Left hindlimb (tissue), 1 donor: ENCODE measurements around the gene SPON1.

Source experiments
- DNase-seq: peaks from one replicate; pipeline ENCODE4 v3.0.0-alpha.2; 2018

The SPON1 gene

DNA sequence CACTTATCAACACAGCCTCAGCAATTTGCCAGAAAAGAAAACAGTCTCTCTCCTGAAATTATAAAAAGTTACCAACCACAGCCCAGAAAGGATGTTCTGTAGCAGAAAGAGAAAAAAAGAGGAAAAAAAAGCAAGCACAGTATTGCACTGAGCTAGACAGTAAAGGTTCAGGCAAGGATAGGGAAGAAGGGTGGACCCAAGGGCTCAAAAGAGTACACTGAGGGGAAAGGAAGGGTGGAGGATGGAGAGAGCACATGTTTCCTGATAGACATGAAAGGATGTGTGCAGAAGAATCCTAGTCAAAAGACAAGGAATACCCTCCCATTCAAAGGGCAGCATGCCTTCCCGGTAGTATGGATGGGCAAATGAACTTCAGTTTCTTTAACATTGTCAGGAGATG is 337.4 kb downstream of the SPON1 start:
- DNase-seq: no peak

DNA sequence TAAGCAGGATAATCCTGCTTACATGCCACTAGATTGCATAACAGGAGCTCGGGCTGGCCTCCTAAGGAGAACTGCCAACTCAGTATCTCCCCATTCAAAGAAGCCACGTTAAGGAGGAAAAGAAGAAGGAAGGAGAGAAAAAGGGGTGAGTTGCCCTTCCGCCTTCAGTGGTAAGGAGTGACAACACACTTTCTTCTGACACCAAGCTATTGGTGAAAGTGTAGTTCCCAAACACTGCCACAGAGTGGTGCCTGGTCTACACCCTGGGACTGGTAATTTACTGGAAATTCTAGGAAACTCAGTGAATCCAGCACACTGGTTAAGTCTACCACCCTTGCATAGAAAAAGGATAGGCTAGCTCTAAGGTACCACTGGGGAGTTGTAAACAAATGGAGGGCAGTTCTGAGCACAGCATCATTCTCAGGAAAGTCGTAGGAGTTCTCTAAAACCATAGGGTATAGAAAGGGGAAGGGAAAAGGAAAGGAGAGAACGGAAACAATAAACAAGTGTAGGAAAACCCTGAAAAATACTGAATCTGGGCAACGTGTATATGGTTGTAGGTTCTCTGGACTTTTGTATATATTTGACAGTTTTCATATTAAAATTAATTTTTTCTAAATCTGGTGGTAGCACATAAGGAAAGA is 338.3 kb downstream of the SPON1 start:
- DNase-seq: peak; percentile 51

DNA sequence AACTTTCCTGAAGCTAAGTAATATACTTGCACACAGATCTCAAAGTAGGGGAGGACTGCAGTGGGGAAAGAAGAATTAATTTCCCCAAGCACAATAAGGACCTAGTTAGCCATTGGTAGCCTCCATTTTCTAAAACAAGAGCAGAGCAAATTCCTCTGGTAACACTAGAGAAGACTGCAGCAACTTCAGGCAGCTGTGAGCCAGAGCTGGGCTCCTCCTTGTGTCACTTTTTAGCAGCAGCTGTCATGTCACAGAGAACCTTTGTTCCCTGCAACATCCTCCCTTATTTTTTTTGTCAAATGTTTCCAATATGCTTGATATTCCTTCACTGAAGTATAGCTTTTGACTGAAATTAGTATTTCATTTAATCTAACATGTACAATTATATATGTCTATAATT is 342.1 kb downstream of the SPON1 start:
- no peak for DNase-seq

DNA sequence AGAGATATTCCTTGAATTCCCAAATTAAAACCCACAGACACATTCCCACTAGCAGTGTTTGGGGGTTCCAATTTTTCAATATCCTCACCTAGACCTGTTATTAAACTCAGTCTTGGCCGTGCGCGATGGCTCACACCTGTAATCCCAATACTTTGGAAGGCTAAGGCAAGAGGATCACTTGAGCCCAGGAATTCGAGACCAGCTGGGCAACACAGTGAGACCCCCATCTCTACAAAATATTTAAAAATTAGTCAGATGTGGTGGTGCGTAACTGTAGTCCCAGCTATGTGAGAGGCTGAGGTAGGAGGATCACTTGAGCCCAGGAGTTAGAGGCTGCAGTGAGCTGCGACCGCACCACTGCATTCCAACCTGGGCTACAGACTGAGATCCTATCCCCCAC is 343.1 kb downstream of the SPON1 start:
- no peak for DNase-seq

DNA sequence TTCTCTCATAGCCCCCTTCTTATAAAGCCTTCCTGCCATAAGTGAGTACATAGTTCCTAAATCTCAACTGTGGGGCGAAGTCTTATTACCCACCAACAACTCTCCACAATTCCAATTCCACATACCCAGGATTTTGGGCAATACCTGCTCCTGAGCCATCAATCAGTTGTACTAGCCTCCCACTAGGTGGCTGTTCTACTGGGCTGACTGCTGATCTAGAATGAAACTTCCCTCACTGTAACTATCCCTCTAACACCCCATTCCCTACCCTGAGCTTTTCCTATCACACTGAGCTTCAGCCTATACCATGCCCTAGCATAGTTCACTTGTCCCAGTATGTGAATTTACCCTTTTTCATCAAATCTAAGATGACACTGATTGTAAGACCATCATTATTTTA is 344.0 kb downstream of the SPON1 start:
- DNase-seq: no peak

DNA sequence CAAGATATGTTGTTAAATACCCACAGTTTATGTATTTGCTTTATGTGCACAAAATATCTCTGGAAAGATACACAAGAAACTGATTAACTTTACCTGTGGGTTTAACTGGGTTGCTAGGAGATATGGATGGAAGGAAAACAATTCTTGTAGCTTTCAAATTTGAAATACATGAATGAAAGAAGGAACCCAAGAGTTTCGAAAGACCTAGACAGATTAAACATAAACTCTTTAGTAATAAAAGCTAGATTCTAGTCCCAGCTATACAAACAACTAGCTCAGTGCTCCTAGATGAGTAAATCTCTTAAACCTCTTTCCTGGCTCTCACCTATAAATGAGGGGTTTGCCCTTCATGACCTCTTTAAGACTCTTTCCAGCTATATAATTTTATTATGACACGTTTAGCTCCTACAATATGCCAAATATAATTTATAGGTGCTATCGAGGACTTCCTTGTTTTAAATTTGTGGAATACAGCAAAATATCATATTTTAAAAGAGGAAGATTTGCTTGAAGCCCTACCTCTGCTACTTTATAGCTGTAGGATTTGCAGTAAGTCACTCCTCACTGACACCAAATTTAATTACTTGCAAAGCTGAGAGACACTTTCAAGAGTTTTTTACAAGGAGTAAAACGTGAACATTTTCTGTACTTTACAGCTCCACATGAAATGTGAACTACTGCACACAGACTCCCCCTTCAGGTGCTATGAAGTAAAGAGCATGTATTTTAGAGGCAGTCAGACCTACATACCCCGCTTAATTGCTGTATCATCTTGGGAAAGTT is 345.8 kb downstream of the SPON1 start:
- DNase-seq: no peak

DNA sequence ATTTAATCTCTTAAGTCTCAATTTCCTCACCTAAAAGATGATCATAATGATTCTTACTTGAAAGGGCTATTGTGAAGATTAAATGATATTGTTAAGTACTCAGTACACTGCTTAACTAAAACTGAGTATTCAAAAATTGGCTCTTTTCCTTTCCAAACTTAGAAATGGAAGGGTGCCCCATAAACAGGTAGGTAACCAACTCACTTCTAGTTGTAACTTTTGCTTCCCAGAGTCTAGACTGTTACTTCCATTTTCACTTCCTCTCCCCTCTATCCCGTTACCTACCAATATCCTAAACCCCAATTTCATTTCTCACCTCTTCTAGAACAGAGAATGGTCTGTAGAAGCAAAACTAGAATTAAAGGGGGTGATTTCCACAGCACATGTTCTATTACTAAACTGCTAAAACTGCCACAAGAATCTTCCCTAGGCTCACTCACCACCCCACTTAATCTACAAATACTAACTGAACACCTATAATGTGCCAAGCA is 346.4 kb downstream of the SPON1 start:
- no peak for DNase-seq

DNA sequence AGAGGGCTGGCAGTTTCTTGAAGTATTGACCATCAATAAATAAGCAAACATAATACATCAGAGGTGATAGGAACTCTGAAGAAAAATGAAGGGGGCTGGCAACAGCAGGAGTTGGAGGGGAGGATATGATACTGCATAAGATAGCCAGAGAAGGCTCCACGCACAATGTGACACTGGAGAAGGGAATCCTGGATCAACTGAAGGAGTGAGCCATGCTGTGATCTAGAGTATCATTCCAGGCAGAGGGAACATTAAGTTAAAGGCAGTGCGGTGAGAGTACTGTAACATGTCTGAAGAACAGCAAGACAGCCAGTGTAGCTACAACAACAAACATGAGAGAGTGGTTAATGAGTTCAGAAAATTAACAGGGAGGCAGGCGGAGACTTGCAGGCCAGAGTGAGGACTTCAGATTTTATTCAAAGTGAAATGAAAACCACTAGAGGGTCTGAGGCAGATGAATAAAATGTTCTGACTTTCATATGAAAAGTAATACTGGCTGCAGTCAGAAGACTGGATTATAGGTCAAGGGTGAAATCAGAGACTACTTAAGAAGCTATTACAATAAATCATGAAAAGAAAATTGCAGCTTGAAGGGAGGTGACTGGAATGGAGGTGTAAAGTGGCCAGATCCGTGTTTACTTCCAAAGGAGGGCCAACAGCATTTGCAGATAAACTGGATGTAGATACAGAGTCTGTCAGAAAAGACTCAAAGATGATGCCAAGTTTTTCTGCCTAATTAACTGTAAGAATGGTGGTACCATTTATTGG is 347.1 kb downstream of the SPON1 start:
- DNase-seq: no peak

DNA sequence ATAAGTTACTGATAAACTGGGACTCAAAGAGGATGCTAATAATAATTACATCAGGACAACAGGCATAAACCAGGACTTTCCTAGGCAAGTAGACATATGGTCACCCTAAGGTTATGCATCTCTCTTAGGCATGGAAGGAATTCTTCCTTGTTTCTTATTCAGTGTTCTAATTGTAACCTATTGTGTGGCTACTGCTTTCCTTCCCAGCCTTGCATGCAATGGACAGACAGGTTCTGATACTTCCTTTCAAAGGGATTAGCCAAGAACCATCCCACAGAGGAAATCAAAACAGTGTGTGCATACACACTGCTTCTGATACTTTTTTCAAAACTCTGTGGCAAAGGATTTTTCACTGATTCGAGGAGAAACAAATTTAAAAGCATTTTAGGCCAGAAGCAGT is 348.2 kb downstream of the SPON1 start:
- no peak for DNase-seq

DNA sequence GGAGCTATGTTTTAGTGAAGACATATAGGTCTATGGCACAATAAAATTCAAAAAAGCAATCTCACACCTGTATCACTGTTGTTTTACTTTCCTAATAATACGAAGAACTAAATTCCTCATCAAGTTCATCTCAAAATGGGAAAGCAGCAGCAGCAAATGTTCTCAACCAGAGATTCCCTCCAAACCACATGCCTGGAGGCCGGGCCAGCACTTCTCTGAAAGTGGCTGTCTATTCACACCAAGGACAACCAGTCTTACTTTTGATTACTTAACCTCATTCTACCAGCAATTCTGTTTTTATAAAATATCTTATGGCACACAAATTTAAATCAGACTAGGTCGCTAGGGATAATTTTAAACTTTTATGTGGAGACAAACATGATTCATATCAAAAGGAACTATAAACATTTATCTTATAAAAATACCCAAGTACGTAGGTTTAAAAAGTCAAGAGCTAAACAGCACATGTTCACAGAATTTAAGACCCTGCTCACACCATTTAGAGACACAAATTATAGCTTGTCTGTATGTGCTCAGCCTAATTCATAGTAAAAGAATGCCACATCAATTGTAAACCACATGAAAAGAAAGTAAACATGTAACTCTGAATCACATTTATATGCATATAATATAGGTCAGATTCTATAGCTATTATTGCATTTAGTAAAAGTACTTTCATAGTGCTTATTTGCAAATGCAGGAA is 350.4 kb downstream of the SPON1 start:
- no peak for DNase-seq

DNA sequence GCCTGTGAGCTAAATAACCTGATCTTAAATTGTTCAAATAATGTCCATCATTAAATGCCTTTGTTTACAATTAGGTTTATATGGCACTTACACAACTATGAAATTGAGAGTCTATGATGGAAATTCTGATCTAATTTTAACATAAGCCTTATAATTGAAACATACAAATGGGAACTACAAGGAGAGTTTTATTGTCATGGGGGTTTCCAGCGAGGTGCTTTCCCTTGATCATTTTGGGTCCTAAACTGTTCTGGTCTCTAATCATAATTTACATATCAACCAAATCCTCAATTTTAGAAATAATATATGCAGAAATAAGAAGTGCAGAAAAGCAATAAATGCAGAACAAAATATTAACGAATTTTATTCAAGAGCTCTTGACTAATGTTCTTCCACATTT is 351.6 kb downstream of the SPON1 start:
- no peak for DNase-seq

DNA sequence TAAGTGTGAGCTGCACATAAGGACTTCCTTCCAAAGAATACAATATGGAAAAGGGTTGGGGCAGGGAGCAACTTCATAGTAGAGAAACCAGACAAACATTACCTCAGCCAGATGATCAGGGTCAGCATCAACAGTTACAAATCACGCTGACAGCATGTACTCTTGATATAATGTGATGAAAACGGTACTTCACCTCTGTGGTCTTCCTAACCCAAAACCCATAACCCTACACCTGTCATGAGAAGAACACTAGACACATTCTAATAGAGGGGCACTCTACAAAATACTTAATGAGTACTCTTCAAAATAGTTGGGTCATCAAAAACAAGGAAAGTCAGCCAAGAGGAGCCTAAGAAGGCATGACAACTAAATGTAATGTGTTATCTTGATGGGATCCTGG is 352.6 kb downstream of the SPON1 start:
- DNase-seq: no peak
